GM19351 (cell line): ENCODE results near the gene CACNA1H.

Source experiments
- ATAC-seq: cut with Tn5 transposase; IDR thresholded peaks from one replicate; pipeline ENCODE4 v1.9.1; 2021; ENCODE audit warnings: mild to moderate bottlenecking, moderate library complexity; ENCODE audit not compliant: unreplicated experiment

Gene CACNA1H

GRCh38 chr16:1171001-1171400, 18.1 kb downstream of the CACNA1H start:
- no peak for ATAC-seq

GRCh38 chr16:1171854-1172428, 19.0 kb downstream of the CACNA1H start:
- no peak for ATAC-seq

GRCh38 chr16:1172651-1173050, 19.7 kb downstream of the CACNA1H start:
- no peak for ATAC-seq

- no peak for ATAC-seq
These were observed 21.0 kb downstream of the CACNA1H start for GRCh38 chr16:1173788-1174451.

- ATAC-seq: no peak
These were observed 21.8 kb downstream of the CACNA1H start for GRCh38 chr16:1174477-1175357.

- no peak for ATAC-seq
These were observed 22.8 kb downstream of the CACNA1H start for GRCh38 chr16:1175566-1176279.

- no peak for ATAC-seq
These were observed 23.5 kb downstream of the CACNA1H start for GRCh38 chr16:1176280-1176897.

GRCh38 chr16:1177053-1177452, 24.1 kb downstream of the CACNA1H start:
- no peak for ATAC-seq

GRCh38 chr16:1177750-1178149, 24.8 kb downstream of the CACNA1H start:
- ATAC-seq: no peak

- no peak for ATAC-seq
These were observed 25.5 kb downstream of the CACNA1H start for GRCh38 chr16:1178295-1178910.

GRCh38 chr16:1180549-1181403, 27.9 kb downstream of the CACNA1H start:
- ATAC-seq: no peak

- no peak for ATAC-seq
These were observed 28.8 kb downstream of the CACNA1H start for GRCh38 chr16:1181404-1182315.

- ATAC-seq: no peak
These were observed 29.4 kb downstream of the CACNA1H start for GRCh38 chr16:1182316-1182671.

- no peak for ATAC-seq
These were observed 30.3 kb downstream of the CACNA1H start for GRCh38 chr16:1182950-1183907.

- ATAC-seq: no peak
These were observed 31.4 kb downstream of the CACNA1H start for GRCh38 chr16:1184156-1184868.

- no peak for ATAC-seq
These were observed 32.1 kb downstream of the CACNA1H start for GRCh38 chr16:1184980-1185379.
